HepG2 (cell line): ENCODE results near the gene FOSL2. TPM values are rescaled to one million over a fixed set of nuclear protein-coding genes. Genes with fewer than 3 reads are reported as not detected.

Experiments
- ATAC-seq: fragments of 200-7000 bp; cut with Tn5 transposase; 3 replicates; pipeline ENCODE4 v1.9.1; 2020; ENCODE audit warnings: mild to moderate bottlenecking, moderate library complexity
- BruUV-seq: library from RNA; stranded (reverse); fragments of 400-500 nt; replicated peaks from 2 replicates; lab custom pipeline; 2021; lab: Mats Ljungman, UMichigan
- CTCF ChIA-PET: fragments of 300-600 bp; formaldehyde crosslinking; extraction: SDS; loops from one replicate; lab custom pipeline; 2021; ENCODE audit warnings: low total read pairs, inconsistent platforms, low intra/inter-chr PET ratio; lab: Yijun Ruan, JAX
- POLR2A ChIA-PET: fragments of 350-600 bp; sonication (Branson Sonifier 250); formaldehyde crosslinking; loops from one replicate; lab custom pipeline; 2020; ENCODE audit warnings: antibody characterized with exemption, inconsistent platforms; lab: Yijun Ruan, JAX
- DNase-seq: peaks from one replicate; pipeline ENCODE4 v3.0.0-alpha.2; 2015; ENCODE audit warnings: low spot score
- FAIRE-seq: peaks from 3 replicates; lab custom pipeline; 2011; peaks lifted over from hg19 to GRCh38; lab: Jason Lieb, UNC
- H2AFZ ChIP-seq: one replicate; pipeline ENCODE4 v1.6.1; 2011; ENCODE audit warnings: low read length, inconsistent platforms
- H3K27ac ChIP-seq: fragments of 300-600 bp; 3 replicates; pipeline ENCODE4 v1.8.0; 2011; ENCODE audit warnings: mixed run types, mild to moderate bottlenecking, mixed read lengths, low read length, inconsistent platforms; ENCODE audit not compliant: insufficient read depth; ENCODE audit errors: extremely low read length
- H3K27me3 ChIP-seq, 2 experiments: fragments of 200-600 bp in 1 of 2; 2 replicates in 1 of 2; 3 replicates in 1 of 2; pipeline versions ENCODE4 v1.6.0 to v1.8.0; 2011; ENCODE audit warnings: low read length in 2 of 2, mild to moderate bottlenecking in 2 of 2, moderate library complexity in 2 of 2, inconsistent platforms in 1 of 2; ENCODE audit not compliant: insufficient read depth in 2 of 2, control insufficient read depth in 1 of 2
- H3K36me3 ChIP-seq, 2 experiments: fragments of 200-600 bp in 1 of 2; replicated peaks in 1 of 2; 2 replicates in 1 of 2; 3 replicates in 1 of 2; pipeline versions ENCODE4 v1.5.1 to v1.8.0; 2011; ENCODE audit warnings: low read length in 2 of 2, inconsistent platforms in 1 of 2; ENCODE audit not compliant: insufficient read depth in 2 of 2, control insufficient read depth in 1 of 2
- H3K4me1 ChIP-seq: 2 replicates; pipeline ENCODE4 v1.5.1; 2012; ENCODE audit warnings: low read length, inconsistent platforms; ENCODE audit not compliant: insufficient read depth
- H3K4me2 ChIP-seq: 2 replicates; pipeline ENCODE4 v1.6.0; 2011; ENCODE audit warnings: low read depth, low read length, inconsistent platforms
- H3K4me3 ChIP-seq, 3 experiments: fragments of 200-600 bp in 1 of 3; sonication (generic), shearing (Covaris generic) in 1 of 3; replicated peaks in 1 of 3; 2 replicates each; pipeline ENCODE4 v1.5.1; 2011 to 2016; ENCODE audit warnings: low read length in 3 of 3, inconsistent platforms in 2 of 3, low read depth in 2 of 3, mild to moderate bottlenecking in 2 of 3, control low read depth in 1 of 3, mixed read lengths in 1 of 3; ENCODE audit not compliant: insufficient read depth in 1 of 3
- H3K79me2 ChIP-seq: one replicate; pipeline ENCODE4 v1.6.1; 2011; ENCODE audit warnings: low read length, inconsistent platforms; ENCODE audit not compliant: insufficient read depth
- H3K9ac ChIP-seq: 2 replicates; pipeline ENCODE4 v1.6.0; 2011; ENCODE audit warnings: mild to moderate bottlenecking, low read depth, low read length, inconsistent platforms; ENCODE audit not compliant: insufficient read depth
- H3K9me3 ChIP-seq: 2 replicates; pipeline ENCODE4 v1.5.1; 2012; ENCODE audit warnings: mild to moderate bottlenecking, low read length
- H4K20me1 ChIP-seq: 2 replicates; pipeline ENCODE4 v1.6.0; 2011; ENCODE audit warnings: inconsistent platforms, mild to moderate bottlenecking, low read length, moderate library complexity; ENCODE audit not compliant: insufficient read depth
- ELF4 ChIP-seq: sonication (generic); formaldehyde crosslinking; IDR thresholded peaks from 2 replicates; pipeline ENCODE4 v1.5.0; 2020; ENCODE audit warnings: missing genetic modification reagents, mild to moderate bottlenecking, moderate library complexity, borderline replicate concordance
- HNRNPH1 ChIP-seq: fragments of 200-400 bp; formaldehyde crosslinking; optimal IDR thresholded peaks from 2 replicates; pipeline ENCODE3; 2017; ENCODE audit warnings: mild to moderate bottlenecking, low read depth, low read length
- HNRNPK ChIP-seq: fragments of 200-400 bp; formaldehyde crosslinking; IDR thresholded peaks from 2 replicates; pipeline ENCODE4 v1.6.1; 2018; ENCODE audit warnings: low read length, low read depth, moderate library complexity, mild to moderate bottlenecking; ENCODE audit not compliant: poor library complexity, severe bottlenecking
- KLF9 ChIP-seq: IDR thresholded peaks from 2 replicates; pipeline ENCODE4 v1.6.1; 2016; ENCODE audit warnings: low read depth
- MBNL3 ChIP-seq: fragments of 250-450 bp; sonication (Bioruptor Pico); conservative IDR thresholded peaks from 2 replicates; pipeline ENCODE4 v1.8.0; 2022; ENCODE audit warnings: mild to moderate bottlenecking, inconsistent platforms
- PPARG ChIP-seq: conservative IDR thresholded peaks from 2 replicates; pipeline ENCODE4 v1.6.1; 2016; ENCODE audit warnings: missing biosample characterization, missing genetic modification reagents
- RBM39 ChIP-seq: fragments of 200-400 bp; formaldehyde crosslinking; IDR thresholded peaks from one replicate; pipeline ENCODE4 v1.6.1; 2018; ENCODE audit warnings: antibody characterized with exemption, mild to moderate bottlenecking, low read depth, low read length; ENCODE audit not compliant: poor library complexity, severe bottlenecking
- SAP130 ChIP-seq: IDR thresholded peaks from 2 replicates; pipeline ENCODE4 v1.6.1; 2016; ENCODE audit warnings: low read depth
- SNAPC4 ChIP-seq: sonication (generic); formaldehyde crosslinking; IDR thresholded peaks from 2 replicates; pipeline ENCODE4 v1.4.0; 2020; ENCODE audit warnings: mild to moderate bottlenecking, missing genetic modification reagents
- SP5 ChIP-seq: IDR thresholded peaks from 2 replicates; pipeline ENCODE4 v1.6.1; 2016; ENCODE audit warnings: low read depth, borderline replicate concordance
- ZNF367 ChIP-seq: sonication (generic); formaldehyde crosslinking; IDR thresholded peaks from 2 replicates; pipeline ENCODE4 v1.4.0; 2020; ENCODE audit warnings: missing genetic modification reagents, borderline replicate concordance
- ZNF672 ChIP-seq: sonication (generic); formaldehyde crosslinking; IDR thresholded peaks from 2 replicates; pipeline ENCODE4 v1.8.1; 2022; ENCODE audit warnings: missing genetic modification reagents
- ZNF800 ChIP-seq: sonication (generic); formaldehyde crosslinking; IDR thresholded peaks from 2 replicates; pipeline ENCODE4 v1.4.0; 2020; ENCODE audit warnings: missing genetic modification reagents
- ZSCAN31 ChIP-seq: sonication (generic); formaldehyde crosslinking; IDR thresholded peaks from 2 replicates; pipeline ENCODE4 v1.5.0; 2020; ENCODE audit warnings: low read depth, mild to moderate bottlenecking, missing genetic modification reagents
- WGBS: methylation state at CpG from one replicate; pipeline ENCODE4 v1.1.6; 2017; ENCODE audit warnings: low lambda C conversion rate; 5-methylcytosine and 5-hydroxymethylcytosine counted together
- in situ Hi-C: cut with HindIII; loops from 2 replicates; pipeline ENCODE4 v1.10.0; 2017; ENCODE audit warnings: low pct_unique_long_range_greater_than_20kb; ENCODE audit not compliant: extremely low pct_ligation_motif_present
- intact Hi-C: fragments of 100-400 bp; cut with micrococcal nuclease; formaldehyde crosslinking; loops from one replicate; pipeline ENCODE4 v1.10.0; 2022; ENCODE audit not compliant: unreplicated experiment
- polyA plus RNA-seq, 8 experiments: library from polyadenylated mRNA; depleted of rRNA in 3 of 8; stranded (reverse) in 7 of 8; unstranded in 1 of 8; fragments of >200 nt; fragmentation: Illumina TruSeq in 4 of 8; extraction: Trizol in 4 of 8; gene quantifications; 2 replicates each; pipeline versions ENCODE4 v1.2.1 to v1.2.3, GENCODE V29; 2011 to 2016; ENCODE audit warnings: low read depth in 4 of 8, missing spikeins in 1 of 8, mixed read lengths in 1 of 8; ENCODE audit not compliant: insufficient read depth in 1 of 8
- total RNA-seq, 5 experiments: library from RNA; depleted of rRNA; stranded (reverse); fragments of >200 nt; fragmentation: Illumina TruSeq; extraction: Trizol; gene quantifications; 2 replicates each; pipeline ENCODE4 v1.2.3, GENCODE V29; 2016; ENCODE audit warnings: low read depth in 1 of 5

Gene FOSL2
- total and polyA plus RNA-seq, 2 of the 13 experiments (the other 11 are each of a cell fraction or from before 2014, with no cell fraction given) = 3.4 to 18.1 TPM

- ATAC-seq (peak; percentile 67), DNase-seq (no peak), FAIRE-seq (peak; percentile 60)
- H2AFZ ChIP-seq = no peak overlapping the region
- no peaks in the 10 kb centered on the region for H3K9me3 ChIP-seq
- no TSS peak for BruUV-seq
- intact Hi-C loops = no loop called here
- peak overlapping the region; percentile 9; the same call in 1 of the 2 replicates for H3K4me2 ChIP-seq
- no peak overlapping the region for H3K4me3 ChIP-seq
- in situ Hi-C loops = loop anchor here (10.0 kb wide), 1 partner anchor 523 kb away; no protein-coding TSS in a partner anchor
- H3K27ac ChIP-seq = peak overlapping the region; percentile 38
- H3K4me1 ChIP-seq = peaks cover 44% of the 10 kb centered on the region
- peaks cover 67 to 85% of the 10 kb centered on the region in 2 experiments for H3K36me3 ChIP-seq
- H4K20me1 ChIP-seq = peaks cover 62% of the 10 kb centered on the region; the same call in 1 of the 2 replicates
- 76% methylated on average over 7 of the region's 8 CpGs for WGBS
- H3K9ac ChIP-seq = no peak overlapping the region
- CTCF ChIA-PET = no interaction called here
- H3K27me3 ChIP-seq = no peaks in the 10 kb centered on the region
- peaks cover 3% of the 10 kb centered on the region for H3K79me2 ChIP-seq
- POLR2A ChIA-PET = interaction anchor here (0.9 to 2.4 kb wide), 7 partner anchors 10 to 744 kb away, joined by 3 to 11 read pairs (median 5); partner anchors contain the start of genes FOSL2, SLC4A1AP and SUPT7L
- no peak for TF ChIP-seq SP5 (CRISPR knock-in tag)
- TF ChIP-seq HNRNPH1 = no peak
- no peak for TF ChIP-seq RBM39
- TF ChIP-seq ZNF800 = no peak
- TF ChIP-seq SAP130 (CRISPR knock-in tag) = 0 out of 2 replicates have a peak, but pooled peaks have one; percentile 6
- TF ChIP-seq PPARG (CRISPR knock-in tag) = peak; percentile 86
- no peak for TF ChIP-seq SNAPC4 (CRISPR knock-in tag)
- no peak for TF ChIP-seq ZNF367 (CRISPR knock-in tag)
- no peak for TF ChIP-seq KLF9 (CRISPR knock-in tag)
- 0 out of 2 replicates have a peak, but pooled peaks have one; percentile 24 for TF ChIP-seq ZNF672
- no peak for TF ChIP-seq ELF4 (CRISPR knock-in tag)
- TF ChIP-seq MBNL3 (CRISPR knock-in tag) = no peak
- TF ChIP-seq HNRNPK = no peak
- 0 out of 2 replicates have a peak, but pooled peaks have one; percentile 51 for TF ChIP-seq ZSCAN31 (CRISPR knock-in tag)
These were observed 14.7 kb downstream of the FOSL2 start for GRCh38 chr2:28407131-28407975.
